GM19023 (cell line): ENCODE measurements around the gene ACTR1A.
"Not testable (repeated sequence)": the region's sequence is repeated elsewhere in the genome, so short reads cannot be mapped to it uniquely, and the experiment has no call there.

Experiments used
- ATAC-seq: cut with Tn5 transposase; IDR thresholded peaks from one replicate; pipeline ENCODE4 v1.9.1; 2021; ENCODE audit warnings: mild to moderate bottlenecking, moderate library complexity; ENCODE audit not compliant: unreplicated experiment

ACTR1A gene

GRCh38 chr10:102517553-102517952, 15.0 kb upstream of the ACTR1A start:
- ATAC-seq, result no peak

- no peak for ATAC-seq
Measured at GRCh38 chr10:102515724-102516123, 13.2 kb upstream of the ACTR1A start.

DNA sequence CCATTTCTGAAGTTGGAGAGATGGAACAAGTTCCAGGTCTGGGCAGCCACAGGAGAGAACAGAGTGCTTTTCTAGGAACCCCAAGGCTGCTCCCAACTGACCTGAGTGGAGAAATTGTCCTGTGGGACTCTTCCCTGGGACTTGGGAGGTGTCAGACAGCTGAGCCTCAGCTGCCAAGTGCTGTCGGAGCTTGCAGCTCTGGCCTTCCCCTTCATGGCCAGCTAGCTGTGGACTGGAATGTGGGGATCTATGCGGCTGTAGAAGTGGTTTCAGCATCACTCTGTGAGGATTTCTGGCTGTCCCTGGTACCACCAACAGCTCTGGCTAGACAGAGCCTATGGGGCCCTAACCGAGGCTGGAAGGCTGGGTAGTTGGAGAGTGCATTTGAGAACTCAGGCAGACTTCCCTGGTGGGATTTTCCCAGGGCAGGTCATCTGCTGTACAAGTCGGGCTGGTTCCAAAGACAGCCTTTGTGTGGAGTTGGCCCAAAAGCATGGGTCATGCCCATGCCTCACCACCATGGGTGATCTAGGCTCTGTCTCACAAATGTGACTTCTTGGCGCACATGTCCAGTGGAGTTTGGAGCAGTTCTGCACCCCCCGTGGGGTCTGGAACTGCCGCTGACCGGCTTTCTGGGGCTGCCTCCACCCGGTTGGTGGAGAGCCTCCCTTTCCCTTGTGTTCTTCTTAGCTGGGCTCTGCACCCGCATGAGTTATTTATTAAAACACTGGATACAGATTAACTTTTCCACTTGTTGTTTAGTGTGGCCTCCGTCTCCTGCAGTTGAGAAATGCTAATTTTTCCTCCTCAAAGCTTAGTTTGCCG, 12.2 kb upstream of the ACTR1A start:
- no peak for ATAC-seq

DNA sequence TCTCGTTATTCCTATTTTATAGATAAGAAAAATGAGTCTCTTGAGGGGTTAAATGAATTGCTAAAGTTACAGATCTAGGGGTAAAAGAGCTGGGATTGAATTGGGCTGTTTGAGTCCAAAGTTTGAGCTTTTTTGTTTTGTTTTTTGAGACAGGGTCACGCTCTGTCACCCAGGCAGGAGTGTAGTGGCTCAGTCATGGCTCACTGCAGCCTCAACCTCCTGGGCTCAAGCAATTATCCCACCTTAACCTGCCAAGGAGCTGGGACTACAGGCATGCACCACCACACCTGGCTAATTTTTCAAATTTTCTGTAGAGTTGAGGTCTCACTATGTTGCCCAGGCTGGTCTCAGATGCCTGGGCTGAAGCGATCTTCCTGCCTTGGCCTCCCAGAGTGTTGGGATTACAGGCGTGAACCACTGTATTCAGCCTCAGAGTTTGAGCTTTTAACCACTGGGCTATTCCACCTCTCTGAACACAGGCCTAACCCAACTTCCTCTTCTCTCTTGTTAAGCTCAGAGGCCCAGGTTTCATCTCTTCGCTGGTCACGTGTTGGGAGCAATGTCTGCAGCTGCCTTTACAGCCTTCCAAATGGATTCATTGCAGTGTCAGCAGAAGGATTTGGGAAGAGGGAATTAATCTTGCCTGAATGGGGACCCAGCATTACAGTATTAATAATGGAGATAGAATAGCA, 9.2 kb upstream of the ACTR1A start:
- peak; percentile 70 for ATAC-seq

- ATAC-seq, result no peak
Measured at GRCh38 chr10:102509387-102509786, 6.9 kb upstream of the ACTR1A start.

DNA sequence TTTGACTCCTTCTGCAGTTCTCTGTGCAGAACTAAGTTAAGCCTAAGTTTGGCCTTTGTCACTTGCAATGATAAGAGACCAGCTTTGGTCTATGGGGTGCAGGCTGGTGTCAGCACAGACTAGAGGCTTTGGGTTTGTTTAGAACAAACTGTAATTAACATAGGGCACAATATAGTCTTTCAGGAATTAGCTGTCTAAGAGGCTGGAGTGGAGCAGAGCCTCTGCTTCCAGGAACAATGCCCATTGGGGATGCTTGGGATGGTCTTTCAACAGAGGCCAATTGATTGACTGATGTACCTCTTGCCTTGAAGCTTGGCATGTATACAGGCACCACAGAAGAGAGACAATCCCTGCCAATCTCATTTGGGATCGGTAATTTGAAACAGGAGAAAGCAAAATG, 6.0 kb upstream of the ACTR1A start:
- no peak for ATAC-seq

- ATAC-seq, result no peak
Measured at GRCh38 chr10:102507521-102507920, 5.0 kb upstream of the ACTR1A start.

- ATAC-seq, result no peak
Measured at GRCh38 chr10:102505462-102506115, 3.1 kb upstream of the ACTR1A start.

GRCh38 chr10:102504976-102505300, 2.4 kb upstream of the ACTR1A start:
- no peak for ATAC-seq

DNA sequence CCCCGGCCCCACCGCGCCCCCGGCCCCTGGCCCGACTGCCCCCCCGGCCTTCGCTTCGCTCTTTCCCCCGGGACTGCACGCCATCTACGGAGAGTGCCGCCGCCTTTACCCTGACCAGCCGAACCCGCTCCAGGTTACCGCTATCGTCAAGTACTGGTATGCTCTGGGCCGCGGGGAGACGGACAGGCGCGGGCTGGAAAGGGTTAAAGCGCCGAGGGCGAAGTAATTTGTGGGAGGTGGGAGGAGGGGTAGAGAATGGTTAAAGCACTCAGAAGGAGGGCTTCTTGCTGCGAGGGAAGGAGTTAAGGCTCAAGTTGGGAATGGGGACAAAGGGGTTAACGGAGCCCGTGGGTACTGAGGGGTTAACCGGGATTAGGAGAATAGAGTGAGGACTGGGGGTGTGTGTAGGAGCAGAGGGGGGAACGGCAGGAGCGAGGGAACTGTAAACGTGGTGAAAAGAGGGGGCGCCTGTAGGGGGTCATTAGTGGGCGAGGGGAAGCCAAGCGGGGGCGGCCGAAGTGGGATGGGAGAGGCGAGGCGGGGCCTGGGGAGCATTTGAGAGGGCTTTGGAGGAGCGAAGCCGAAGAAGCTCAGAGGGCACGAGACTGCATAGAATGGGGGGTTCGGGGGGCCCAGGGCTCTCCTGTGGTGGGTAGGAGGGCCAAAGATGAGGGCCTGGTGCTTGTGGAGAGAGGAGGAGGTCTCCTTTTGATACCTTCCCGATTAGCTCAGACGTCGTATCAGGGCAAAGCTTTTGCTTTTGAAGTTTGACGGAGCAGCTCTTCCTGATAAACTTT, 1.9 kb upstream of the ACTR1A start:
- no peak for ATAC-seq

DNA sequence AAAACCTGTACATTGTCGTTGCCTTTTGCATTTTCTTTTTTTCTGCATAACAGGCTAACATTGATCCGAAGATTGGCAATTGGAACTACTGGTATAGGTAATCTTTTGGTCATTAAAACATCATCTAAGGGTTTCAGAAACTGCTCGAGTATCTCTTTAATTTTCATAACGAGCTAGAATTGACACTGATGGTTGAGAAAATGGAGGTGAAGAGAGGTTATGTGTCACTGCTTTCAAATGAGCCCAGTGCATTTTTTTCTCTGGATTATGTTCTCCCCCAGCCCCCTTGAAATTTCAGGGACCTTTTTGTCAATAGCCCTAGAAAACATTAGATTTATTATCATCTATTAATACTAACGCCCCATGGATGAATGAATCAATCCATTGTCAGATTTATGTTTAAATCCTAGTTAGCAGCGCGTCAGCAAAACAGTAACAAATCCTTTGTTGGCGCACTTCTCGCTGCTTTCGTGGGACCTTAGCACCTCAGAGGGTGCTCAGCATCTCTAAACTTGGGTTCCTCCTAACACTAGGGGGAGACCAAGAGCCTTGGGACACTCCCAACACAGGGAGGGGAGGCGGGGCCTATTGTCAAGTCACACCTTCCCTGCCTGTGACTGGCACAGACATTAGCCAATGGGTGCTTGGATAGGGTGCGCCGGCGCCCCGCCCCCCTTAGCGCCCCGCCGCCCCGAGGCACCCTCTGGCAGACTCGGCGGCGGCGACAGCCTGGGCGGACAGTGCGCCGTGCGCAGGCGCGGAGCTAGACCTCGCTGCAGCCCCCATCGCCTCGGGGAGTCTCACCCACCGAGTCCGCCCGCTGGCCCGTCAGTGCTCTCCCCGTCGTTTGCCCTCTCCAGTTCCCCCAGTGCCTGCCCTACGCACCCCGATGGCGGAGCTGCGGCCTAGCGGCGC, 1.0 kb upstream of the ACTR1A start, which contains the start of gene SUFU:
SUFU (plus strand) TSS at position 709 of the 915 bp plus-strand sequence; CDS start at position 890, 181 bp downstream.
- peak; percentile 64 for ATAC-seq

DNA sequence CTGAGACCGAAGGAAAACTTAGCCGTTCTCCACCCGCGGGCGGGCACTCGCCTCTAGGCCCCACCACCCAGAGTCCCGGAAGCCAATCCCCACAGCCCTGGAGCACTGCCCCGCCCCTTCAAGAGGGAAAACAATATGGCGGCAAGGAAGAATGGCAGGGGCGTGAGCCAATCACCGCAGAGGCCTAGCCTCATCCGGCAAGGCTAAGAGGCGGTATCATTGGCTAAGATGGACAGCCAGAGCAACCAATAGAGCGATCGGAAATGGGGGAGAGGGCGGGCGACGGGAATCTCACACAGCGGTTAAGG, 529 bp downstream of the ACTR1A start:
- ATAC-seq, result peak; percentile 74

GRCh38 chr10:102501201-102502028, 1.1 kb downstream of the ACTR1A start:
- ATAC-seq, result no peak

GRCh38 chr10:102500686-102501085, 1.8 kb downstream of the ACTR1A start:
- not testable (repeated sequence) for ATAC-seq

GRCh38 chr10:102499356-102499755, 3.2 kb downstream of the ACTR1A start:
- no peak for ATAC-seq

DNA sequence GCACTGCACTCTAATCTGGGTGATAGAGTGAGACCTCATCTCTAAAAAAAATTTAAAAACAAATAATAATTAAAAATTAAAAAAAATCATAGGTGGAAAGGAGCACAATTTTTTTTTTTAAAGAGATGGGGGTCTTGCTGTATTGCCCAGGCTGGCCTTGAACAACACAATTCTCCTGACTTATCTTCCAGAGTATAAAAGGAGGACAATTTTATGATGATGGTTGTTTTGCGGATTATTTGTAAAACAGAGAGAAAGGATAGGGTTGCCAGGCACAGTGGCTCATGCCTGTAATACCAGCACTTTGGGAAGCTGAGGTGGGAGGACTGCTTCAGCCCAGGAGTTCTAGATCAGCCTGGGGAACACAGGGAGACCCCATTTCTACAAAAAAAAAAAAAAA, 5.0 kb downstream of the ACTR1A start:
- ATAC-seq, result no peak

DNA sequence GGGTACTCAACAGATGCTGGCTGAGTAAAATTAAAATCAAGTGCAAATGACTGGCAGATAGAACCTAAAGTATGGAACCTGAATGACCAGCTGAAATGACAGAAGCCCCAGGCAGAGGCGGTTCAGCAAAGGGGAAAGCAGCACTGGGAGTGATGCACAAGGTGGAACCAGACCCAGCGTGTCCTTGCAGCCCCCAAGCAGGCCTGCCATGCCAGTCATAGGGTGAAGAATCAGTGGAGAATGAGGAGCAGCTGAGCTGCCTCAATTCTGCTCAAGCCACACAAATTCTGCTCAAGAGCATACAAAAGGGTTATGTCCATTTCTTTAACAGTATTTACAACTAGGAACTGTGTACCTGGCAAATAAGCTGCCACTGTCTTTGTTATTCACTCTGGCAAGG, 8.7 kb downstream of the ACTR1A start:
- no peak for ATAC-seq

DNA sequence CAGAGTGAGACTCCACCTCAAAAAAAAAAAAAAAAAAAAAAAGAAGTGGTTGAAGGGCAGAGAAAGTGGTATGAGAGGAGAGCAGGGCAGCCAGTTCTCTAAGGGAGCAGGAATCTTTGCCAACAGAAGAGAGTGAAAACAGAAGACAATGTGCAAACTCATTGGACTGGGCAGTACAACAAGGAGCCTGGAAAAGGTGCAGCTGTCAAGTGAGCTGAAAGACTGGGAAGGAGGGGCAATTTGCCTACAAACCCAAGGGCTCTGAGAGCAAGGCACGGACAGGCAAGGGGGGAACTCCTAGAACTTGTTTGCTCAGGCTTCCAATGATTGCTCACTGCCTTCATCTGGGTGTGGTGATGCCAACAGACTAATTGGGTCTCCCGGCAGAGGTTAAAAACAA, 9.5 kb downstream of the ACTR1A start:
- ATAC-seq, result no peak

- no peak for ATAC-seq
Measured at GRCh38 chr10:102492344-102492939, 10.1 kb downstream of the ACTR1A start.
